HG02678 (cell line): ENCODE measurements around the gene FAM204A.

ENCODE experiments used
- ATAC-seq: cut with Tn5 transposase; IDR thresholded peaks from one replicate; pipeline ENCODE4 v1.9.1; 2021; ENCODE audit warnings: mild to moderate bottlenecking, moderate library complexity; ENCODE audit not compliant: unreplicated experiment

The FAM204A gene

GRCh38 chr10:118254654-118255053, 87.5 kb downstream of the FAM204A start:
- no peak for ATAC-seq

- no peak for ATAC-seq
Observed at GRCh38 chr10:118253397-118253796, 88.7 kb downstream of the FAM204A start.

- no peak for ATAC-seq
Observed at GRCh38 chr10:118251791-118252190, 90.3 kb downstream of the FAM204A start.

- ATAC-seq: no peak
Observed at GRCh38 chr10:118249714-118250113, 92.4 kb downstream of the FAM204A start.
